ENCODE measurements around the gene ZACN. TPM values are rescaled to one million over a fixed set of nuclear protein-coding genes. Genes with fewer than 3 reads are reported as not detected.

Gene ZACN
- total RNA-seq, 1 donor: not detected

DNA sequence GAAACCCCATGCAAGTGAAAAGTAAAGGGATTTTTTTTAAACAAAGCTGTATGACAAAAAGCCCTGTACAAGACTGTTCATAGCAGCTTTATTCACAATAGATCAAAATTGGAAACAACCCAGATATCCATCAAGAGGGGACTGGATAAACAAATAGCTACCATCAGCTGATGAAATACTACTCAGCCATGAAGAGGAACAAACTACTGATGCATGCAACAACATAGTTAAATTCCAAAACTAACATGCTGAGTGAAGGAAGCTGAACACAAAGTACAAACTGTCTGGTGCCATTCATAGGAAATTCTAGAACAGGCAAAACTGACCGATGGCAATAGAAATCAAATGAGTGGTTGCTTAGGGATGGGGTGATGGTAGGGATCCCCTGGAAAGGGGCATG, 46.9 kb downstream of the ZACN start:
- DNase-seq (ENCODE audit: low read depth in 2 of 3, low spot score in 2 of 3): no peak

- no peak for DNase-seq (ENCODE audit: low read depth in 2 of 3, low spot score in 2 of 3)
Measured at GRCh38 chr17:76130473-76130872, 51.5 kb downstream of the ZACN start.

DNA sequence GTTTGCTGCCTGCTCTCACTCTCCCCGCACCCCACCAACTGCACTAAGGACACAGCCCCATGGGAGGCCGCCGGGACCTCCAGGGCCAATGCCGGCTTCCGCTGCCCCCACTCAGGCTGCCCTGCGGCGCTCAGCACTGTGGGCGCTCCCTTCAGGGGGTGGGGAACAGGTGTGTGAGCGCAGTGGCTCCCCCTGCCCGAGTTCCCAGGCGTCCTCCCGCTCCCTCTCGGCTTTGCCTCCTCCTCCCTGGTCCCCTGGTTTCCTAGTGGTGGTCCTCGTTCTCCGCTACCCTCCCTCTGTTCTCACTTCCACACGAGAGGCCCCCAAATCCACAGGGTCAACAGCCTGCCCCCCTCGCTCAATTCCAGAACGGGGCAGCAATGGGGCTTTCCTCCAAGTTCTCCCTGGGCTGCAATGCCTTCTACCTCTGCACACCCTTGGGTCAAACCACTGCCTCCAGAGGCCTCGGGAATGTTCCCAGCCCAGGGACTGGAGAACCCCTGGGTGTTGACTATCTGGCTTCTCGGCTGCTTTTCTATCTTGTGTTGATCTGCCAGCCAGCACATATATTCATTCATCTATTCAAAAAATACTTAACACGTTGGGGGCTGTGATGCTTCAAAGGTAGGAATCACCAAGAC, 52.2 kb downstream of the ZACN start:
- no peak for DNase-seq (ENCODE audit: low read depth in 2 of 3, low spot score in 2 of 3)

DNA sequence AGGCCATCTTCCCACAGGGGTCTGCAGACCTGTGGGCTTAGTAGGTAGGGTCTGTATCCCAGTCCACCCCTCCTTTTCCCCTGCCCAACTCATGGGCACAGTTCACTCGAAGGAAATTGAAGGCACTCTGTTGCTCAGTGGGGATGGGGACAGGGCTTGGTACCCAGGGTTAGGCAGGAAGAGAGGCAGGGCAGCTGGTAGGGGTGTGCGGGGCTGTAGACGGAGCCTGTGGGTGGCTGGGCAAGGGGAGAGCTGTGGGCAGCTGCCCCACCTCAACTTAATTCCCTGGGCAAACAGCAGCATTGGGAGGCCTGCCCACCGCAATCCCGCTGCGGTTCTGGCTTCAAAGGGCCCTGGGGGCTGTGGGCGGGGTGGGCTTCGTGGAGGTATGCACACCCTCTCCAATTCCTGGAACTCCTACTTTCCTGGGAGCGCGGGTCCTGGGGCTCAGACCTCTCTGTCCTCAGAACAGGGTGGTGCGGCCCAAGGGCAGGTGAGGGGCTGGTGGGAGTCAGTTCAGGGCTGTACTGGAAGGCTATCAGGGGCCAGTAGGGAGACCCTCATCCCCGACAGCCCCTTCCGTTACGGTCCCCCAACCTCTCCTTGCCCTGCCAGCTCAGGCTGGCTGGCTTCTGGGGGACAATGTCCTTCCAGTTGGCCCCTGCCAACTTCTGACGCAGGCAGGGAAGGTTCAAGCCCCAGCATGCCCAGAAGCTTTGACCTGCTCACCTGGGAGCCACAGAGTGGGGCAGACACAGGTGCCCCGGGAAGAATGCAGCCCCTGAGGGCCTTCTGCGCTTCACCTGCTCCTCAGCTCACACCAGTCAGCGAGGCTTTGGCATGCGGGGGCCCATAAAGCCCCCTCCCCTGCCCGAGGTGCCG, 53.0 kb downstream of the ZACN start:
- DNase-seq (ENCODE audit: low read depth in 2 of 3, low spot score in 2 of 3): no peak

Small RNAs within 50 kb of the gene (small RNA-seq; reads per million reads assigned to genes)
- gene MIR6868: not detected

Other genes starting within 250 kb of the ZACN start
- gene UNC13D, start 234.8 kb upstream of the ZACN start, total RNA-seq: 245 TPM
- gene WBP2, start 223.8 kb upstream of the ZACN start, total RNA-seq: 29.6 TPM
- 38.8 TPM for gene TRIM47, start 200.6 kb upstream of the ZACN start, total RNA-seq
- gene TRIM65, start 182.2 kb upstream of the ZACN start, total RNA-seq: 41.2 TPM
- gene MRPL38, start 174.3 kb upstream of the ZACN start, total RNA-seq: 48.7 TPM
- 25.9 TPM for gene FBF1, start 138.1 kb upstream of the ZACN start, total RNA-seq
- gene ACOX1, start 100.0 kb upstream of the ZACN start, total RNA-seq: 42.5 TPM
- 31.8 TPM for gene TEN1, start 99.9 kb upstream of the ZACN start, total RNA-seq
- 2.4 TPM for gene CDK3, start 78.3 kb upstream of the ZACN start, total RNA-seq
- 7.8 TPM for gene EVPL, start 51.9 kb upstream of the ZACN start, total RNA-seq
- 28.8 TPM for gene SRP68, start 6.7 kb upstream of the ZACN start, total RNA-seq
- 0.27 TPM for gene GALR2, start 4.4 kb upstream of the ZACN start, total RNA-seq
- gene EXOC7, start 24.6 kb downstream of the ZACN start, total RNA-seq: 111 TPM
- 4.6 TPM for gene FOXJ1, start 62.1 kb downstream of the ZACN start, total RNA-seq
- 0.27 TPM for gene RNF157, start 161.3 kb downstream of the ZACN start, total RNA-seq
- gene UBALD2, start 186.2 kb downstream of the ZACN start, total RNA-seq: 31.0 TPM
- 3.0 TPM for gene QRICH2, start 229.1 kb downstream of the ZACN start, total RNA-seq

Data from hematopoietic multipotent progenitor cell (in vitro differentiated cells).